Caco-2 (cell line): ENCODE data around the gene ERC2. TPM values are rescaled to one million over a fixed set of nuclear protein-coding genes. Genes with fewer than 3 reads are reported as not detected.

ENCODE experiments used
- BruUV-seq: library from RNA; stranded (reverse); fragments of 400-500 nt; replicated peaks from 2 replicates; lab custom pipeline; 2021; lab: Mats Ljungman, UMichigan
- CTCF ChIA-PET: fragments of 300-600 bp; sonication (Branson Sonifier 250); formaldehyde crosslinking; loops from one replicate; lab custom pipeline; 2022; ENCODE audit warnings: antibody characterized with exemption; lab: Charles Lee
- POLR2A ChIA-PET: fragments of 300-600 bp; sonication (Branson Sonifier 250); formaldehyde crosslinking; loops from one replicate; lab custom pipeline; 2022; ENCODE audit warnings: antibody characterized with exemption; lab: Charles Lee
- DNase-seq, 2 experiments: peaks; one replicate each; pipeline versions ENCODE4 v3.0.0 to v3.0.0-alpha.2; 2020 to 2022
- H3K27me3 ChIP-seq: replicated peaks from 2 replicates; pipeline ENCODE4 v1.6.0; 2011; ENCODE audit warnings: low read length; ENCODE audit not compliant: control insufficient read depth, insufficient read depth
- H3K36me3 ChIP-seq: 2 replicates; pipeline ENCODE4 v1.5.1; 2011; ENCODE audit warnings: low read length; ENCODE audit not compliant: control insufficient read depth, insufficient read depth
- H3K4me1 ChIP-seq: fragments of 250-450 bp; sonication (Bioruptor Pico); 2 replicates; pipeline ENCODE4 v1.5.1; 2020; ENCODE audit warnings: mild to moderate bottlenecking
- H3K4me3 ChIP-seq: 2 replicates; pipeline ENCODE4 v1.5.1; 2011; ENCODE audit warnings: low read depth, mild to moderate bottlenecking, control low read depth, low read length
- H3K9me3 ChIP-seq: fragments of 250-450 bp; sonication (Bioruptor Pico); 2 replicates; pipeline ENCODE4 v1.5.1; 2020; ENCODE audit warnings: mild to moderate bottlenecking, moderate library complexity
- H3K27ac Mint-ChIP-seq: one replicate; pipeline ENCODE4 v1.8.0; 2022; ENCODE audit warnings: mixed read lengths; ENCODE audit not compliant: unreplicated experiment
- H3K27me3 Mint-ChIP-seq: one replicate; pipeline ENCODE4 v1.8.0; 2022; ENCODE audit warnings: mixed read lengths; ENCODE audit not compliant: insufficient read depth, unreplicated experiment
- H3K36me3 Mint-ChIP-seq: one replicate; pipeline ENCODE4 v1.8.0; 2022; ENCODE audit warnings: mild to moderate bottlenecking, mixed read lengths; ENCODE audit not compliant: insufficient read depth, unreplicated experiment
- H3K4me1 Mint-ChIP-seq: one replicate; pipeline ENCODE4 v1.8.0; 2022; ENCODE audit warnings: low read depth, mixed read lengths; ENCODE audit not compliant: unreplicated experiment
- H3K4me3 Mint-ChIP-seq: one replicate; pipeline ENCODE4 v1.8.0; 2022; ENCODE audit warnings: mild to moderate bottlenecking, moderate library complexity, mixed read lengths; ENCODE audit not compliant: unreplicated experiment
- H3K9me3 Mint-ChIP-seq: one replicate; pipeline ENCODE4 v1.8.0; 2022; ENCODE audit warnings: mixed read lengths; ENCODE audit not compliant: unreplicated experiment
- CTCF ChIP-seq, 2 experiments: fragments of 200-600 bp in 1 of 2; IDR thresholded peaks; 1 replicate in 1 of 2; 2 replicates in 1 of 2; pipeline versions ENCODE4 v1.5.1 to v1.8.0; 2011 to 2022; ENCODE audit warnings: antibody characterized with exemption in 1 of 2, control low read depth in 1 of 2, inconsistent platforms in 1 of 2, low read depth in 1 of 2, low read length in 1 of 2, mild to moderate bottlenecking in 1 of 2, moderate library complexity in 1 of 2; ENCODE audit not compliant: insufficient read depth in 1 of 2, severe bottlenecking in 1 of 2, unreplicated experiment in 1 of 2
- intact Hi-C: fragments of 100-400 bp; cut with micrococcal nuclease; formaldehyde crosslinking; loops from one replicate; pipeline ENCODE4 v1.10.0; 2022; ENCODE audit not compliant: unreplicated experiment
- total RNA-seq: library from RNA; stranded (reverse); gene quantifications from 2 replicates; pipeline ENCODE4 v1.2.3, GENCODE V29; 2022

The ERC2 gene
- total RNA-seq, 1 experiment from 2014 or later, result 0.54 TPM

- H3K4me1 Mint-ChIP-seq, result no peaks in the 10 kb centered on the region
- H3K27me3 Mint-ChIP-seq, result no peaks in the 10 kb centered on the region
- H3K4me1 ChIP-seq, result no peaks in the 10 kb centered on the region
- ChIA-PET CTCF (no interaction called here), POLR2A (no interaction called here)
- no peaks in the 10 kb centered on the region for H3K9me3 Mint-ChIP-seq
- no peaks in the 10 kb centered on the region for H3K36me3 ChIP-seq
- H3K4me3 Mint-ChIP-seq, result no peak overlapping the region
- no peak for DNase-seq
- no peaks in the 10 kb centered on the region for H3K27me3 ChIP-seq
- no peak for TF ChIP-seq CTCF (IDR thresholded peaks at IDR 0.05; ENCODE audit: insufficient read depth in 1 of 2, low read depth in 1 of 2, low read length in 1 of 2, severe bottlenecking in 1 of 2, unreplicated experiment in 1 of 2)
- intact Hi-C loops, result no loop called here
- H3K4me3 ChIP-seq, result no peak overlapping the region
- H3K27ac Mint-ChIP-seq, result no peak overlapping the region
- H3K36me3 Mint-ChIP-seq, result no peaks in the 10 kb centered on the region
- H3K9me3 ChIP-seq, result no peaks in the 10 kb centered on the region
- no TSS peak for BruUV-seq
These were observed 323.5 kb downstream of the ERC2 start for GRCh38 chr3:56144805-56145204.

- DNase-seq, result no peak
- no peaks in the 10 kb centered on the region for H3K36me3 Mint-ChIP-seq
- H3K36me3 ChIP-seq, result no peaks in the 10 kb centered on the region
- no peaks in the 10 kb centered on the region for H3K9me3 ChIP-seq
- H3K27me3 ChIP-seq, result no peaks in the 10 kb centered on the region
- POLR2A ChIA-PET, result no interaction called here
- peaks cover 40% of the 10 kb centered on the region for H3K4me1 ChIP-seq
- H3K9me3 Mint-ChIP-seq, result no peaks in the 10 kb centered on the region
- CTCF ChIA-PET, result no interaction called here
- peaks cover 14% of the 10 kb centered on the region for H3K4me1 Mint-ChIP-seq
- peak overlapping the region; percentile 82 for H3K27ac Mint-ChIP-seq
- no peak overlapping the region for H3K4me3 ChIP-seq
- TF ChIP-seq CTCF (IDR thresholded peaks at IDR 0.05; ENCODE audit: insufficient read depth in 1 of 2, low read depth in 1 of 2, low read length in 1 of 2, severe bottlenecking in 1 of 2, unreplicated experiment in 1 of 2), result no peak
- H3K4me3 Mint-ChIP-seq, result peak overlapping the region; percentile 38
- BruUV-seq, result no TSS peak
- H3K27me3 Mint-ChIP-seq, result no peaks in the 10 kb centered on the region
- intact Hi-C loops, result no loop called here
These were observed 330.9 kb downstream of the ERC2 start for GRCh38 chr3:56137415-56137814.

- Mint-ChIP-seq H3K4me1 (peaks cover 17% of the 10 kb centered on the region), H3K27me3 (no peaks in the 10 kb centered on the region), H3K9me3 (no peaks in the 10 kb centered on the region), H3K4me3 (peak overlapping the region; percentile 38), H3K36me3 (no peaks in the 10 kb centered on the region), H3K27ac (peak overlapping the region; percentile 82)
- TF ChIP-seq CTCF (IDR thresholded peaks at IDR 0.05; ENCODE audit: insufficient read depth in 1 of 2, low read depth in 1 of 2, low read length in 1 of 2, severe bottlenecking in 1 of 2, unreplicated experiment in 1 of 2), result no peak
- Histone ChIP-seq H3K36me3 (no peaks in the 10 kb centered on the region), H3K9me3 (no peaks in the 10 kb centered on the region), H3K27me3 (no peaks in the 10 kb centered on the region), H3K4me3 (no peak overlapping the region), H3K4me1 (peaks cover 48% of the 10 kb centered on the region)
- intact Hi-C loops, result no loop called here
- no TSS peak for BruUV-seq
- DNase-seq, result no peak
- ChIA-PET POLR2A (no interaction called here), CTCF (no interaction called here)
These were observed 331.8 kb downstream of the ERC2 start for GRCh38 chr3:56136514-56136913.
